Caco-2 (cell line): Measurements from ENCODE around the gene FXYD1. TPM values are rescaled to one million over a fixed set of nuclear protein-coding genes. Genes with fewer than 3 reads are reported as not detected.

Source experiments
- BruUV-seq: library from RNA; stranded (reverse); fragments of 400-500 nt; replicated peaks from 2 replicates; lab custom pipeline; 2021; lab: Mats Ljungman, UMichigan
- CTCF ChIA-PET: fragments of 300-600 bp; sonication (Branson Sonifier 250); formaldehyde crosslinking; loops from one replicate; lab custom pipeline; 2022; ENCODE audit warnings: antibody characterized with exemption; lab: Charles Lee
- POLR2A ChIA-PET: fragments of 300-600 bp; sonication (Branson Sonifier 250); formaldehyde crosslinking; loops from one replicate; lab custom pipeline; 2022; ENCODE audit warnings: antibody characterized with exemption; lab: Charles Lee
- DNase-seq, 2 experiments: peaks; one replicate each; pipeline versions ENCODE4 v3.0.0 to v3.0.0-alpha.2; 2020 to 2022
- H3K27me3 ChIP-seq: replicated peaks from 2 replicates; pipeline ENCODE4 v1.6.0; 2011; ENCODE audit warnings: low read length; ENCODE audit not compliant: control insufficient read depth, insufficient read depth
- H3K36me3 ChIP-seq: 2 replicates; pipeline ENCODE4 v1.5.1; 2011; ENCODE audit warnings: low read length; ENCODE audit not compliant: control insufficient read depth, insufficient read depth
- H3K4me1 ChIP-seq: fragments of 250-450 bp; sonication (Bioruptor Pico); 2 replicates; pipeline ENCODE4 v1.5.1; 2020; ENCODE audit warnings: mild to moderate bottlenecking
- H3K4me3 ChIP-seq: 2 replicates; pipeline ENCODE4 v1.5.1; 2011; ENCODE audit warnings: low read depth, mild to moderate bottlenecking, control low read depth, low read length
- H3K9me3 ChIP-seq: fragments of 250-450 bp; sonication (Bioruptor Pico); 2 replicates; pipeline ENCODE4 v1.5.1; 2020; ENCODE audit warnings: mild to moderate bottlenecking, moderate library complexity
- H3K27ac Mint-ChIP-seq: one replicate; pipeline ENCODE4 v1.8.0; 2022; ENCODE audit warnings: mixed read lengths; ENCODE audit not compliant: unreplicated experiment
- H3K27me3 Mint-ChIP-seq: one replicate; pipeline ENCODE4 v1.8.0; 2022; ENCODE audit warnings: mixed read lengths; ENCODE audit not compliant: insufficient read depth, unreplicated experiment
- H3K36me3 Mint-ChIP-seq: one replicate; pipeline ENCODE4 v1.8.0; 2022; ENCODE audit warnings: mild to moderate bottlenecking, mixed read lengths; ENCODE audit not compliant: insufficient read depth, unreplicated experiment
- H3K4me1 Mint-ChIP-seq: one replicate; pipeline ENCODE4 v1.8.0; 2022; ENCODE audit warnings: low read depth, mixed read lengths; ENCODE audit not compliant: unreplicated experiment
- H3K4me3 Mint-ChIP-seq: one replicate; pipeline ENCODE4 v1.8.0; 2022; ENCODE audit warnings: mild to moderate bottlenecking, moderate library complexity, mixed read lengths; ENCODE audit not compliant: unreplicated experiment
- H3K9me3 Mint-ChIP-seq: one replicate; pipeline ENCODE4 v1.8.0; 2022; ENCODE audit warnings: mixed read lengths; ENCODE audit not compliant: unreplicated experiment
- intact Hi-C: fragments of 100-400 bp; cut with micrococcal nuclease; formaldehyde crosslinking; loops from one replicate; pipeline ENCODE4 v1.10.0; 2022; ENCODE audit not compliant: unreplicated experiment
- total RNA-seq: library from RNA; stranded (reverse); gene quantifications from 2 replicates; pipeline ENCODE4 v1.2.3, GENCODE V29; 2022
- TF ChIP-seq, protein P1 (sequence below), 2 experiments: fragments of 200-600 bp in 1 of 2; IDR thresholded peaks; 1 replicate in 1 of 2; 2 replicates in 1 of 2; pipeline versions ENCODE4 v1.5.1 to v1.8.0; 2011 to 2022; ENCODE audit warnings: antibody characterized with exemption in 1 of 2, control low read depth in 1 of 2, inconsistent platforms in 1 of 2, low read depth in 1 of 2, low read length in 1 of 2, mild to moderate bottlenecking in 1 of 2, moderate library complexity in 1 of 2; ENCODE audit not compliant: insufficient read depth in 1 of 2, severe bottlenecking in 1 of 2, unreplicated experiment in 1 of 2

Gene FXYD1
- total RNA-seq, 1 experiment from 2014 or later: not detected

DNA sequence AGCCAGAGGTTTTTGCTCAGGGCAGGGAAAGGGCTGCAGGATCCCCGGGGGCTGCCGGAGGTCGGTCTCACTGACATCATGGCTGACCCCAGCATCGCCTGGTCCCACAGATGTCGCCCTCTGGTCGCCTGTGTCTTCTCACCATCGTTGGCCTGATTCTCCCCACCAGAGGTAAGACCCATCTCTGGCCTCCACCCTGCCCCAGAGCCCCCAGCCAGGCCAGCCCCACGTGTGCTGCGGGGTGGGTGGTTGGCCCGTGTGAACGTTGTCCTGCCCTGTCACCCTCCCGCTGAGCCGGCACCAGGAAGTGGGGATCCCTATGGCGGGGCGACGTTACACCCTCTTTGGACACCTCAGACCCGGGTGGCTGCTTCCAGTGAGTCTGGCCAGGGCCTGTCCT, 16.8 kb downstream of the FXYD1 start:
- peak overlapping the region; percentile 78 for H3K27ac Mint-ChIP-seq
- CTCF ChIA-PET: no interaction called here
- no TSS peak for BruUV-seq

DNA sequence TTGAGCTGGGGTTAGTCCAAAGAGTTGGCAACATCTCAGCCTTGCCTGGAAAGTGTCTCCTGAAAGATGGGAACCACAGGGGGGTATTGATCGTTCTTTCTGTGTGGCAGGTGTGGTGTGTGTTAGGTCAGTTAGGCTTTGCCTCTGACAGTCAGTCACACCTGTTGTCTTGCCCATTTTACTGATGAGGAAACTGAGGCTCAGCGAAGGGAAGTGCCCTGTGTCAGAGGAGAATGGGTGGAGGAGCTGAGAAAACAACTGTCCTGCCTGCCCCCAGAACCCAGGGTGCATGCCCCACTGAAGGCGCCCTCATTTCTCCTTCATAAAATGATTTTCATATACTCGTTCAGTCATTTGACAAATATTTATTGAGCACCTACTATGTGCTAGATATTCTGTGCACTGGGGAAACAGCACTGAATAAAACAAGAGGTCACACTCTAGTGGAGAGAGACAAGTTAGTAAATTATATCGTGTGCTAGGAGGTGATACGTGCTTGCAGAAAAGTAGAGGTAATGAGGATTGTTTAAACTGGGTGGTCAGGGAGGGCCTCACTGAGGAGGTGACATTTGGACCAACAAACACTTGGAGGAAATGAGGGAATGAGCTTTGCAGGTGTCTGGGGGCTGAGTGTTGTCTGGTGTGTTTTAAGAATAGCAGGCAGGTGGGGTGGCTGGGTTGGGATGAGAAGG, 17.5 kb downstream of the FXYD1 start:
- H3K27ac Mint-ChIP-seq: no peak overlapping the region
- Histone ChIP-seq H3K9me3 (no peaks in the 10 kb centered on the region), H3K36me3 (no peaks in the 10 kb centered on the region), H3K4me1 (peaks cover 11% of the 10 kb centered on the region; the same call in 1 of the 2 replicates), H3K4me3 (no peak overlapping the region), H3K27me3 (no peaks in the 10 kb centered on the region)
- H3K4me3 Mint-ChIP-seq: no peak overlapping the region
- ChIA-PET CTCF (no interaction called here), POLR2A (no interaction called here)
- peaks cover 7% of the 10 kb centered on the region for H3K36me3 Mint-ChIP-seq
- TF ChIP-seq, protein P1, sequence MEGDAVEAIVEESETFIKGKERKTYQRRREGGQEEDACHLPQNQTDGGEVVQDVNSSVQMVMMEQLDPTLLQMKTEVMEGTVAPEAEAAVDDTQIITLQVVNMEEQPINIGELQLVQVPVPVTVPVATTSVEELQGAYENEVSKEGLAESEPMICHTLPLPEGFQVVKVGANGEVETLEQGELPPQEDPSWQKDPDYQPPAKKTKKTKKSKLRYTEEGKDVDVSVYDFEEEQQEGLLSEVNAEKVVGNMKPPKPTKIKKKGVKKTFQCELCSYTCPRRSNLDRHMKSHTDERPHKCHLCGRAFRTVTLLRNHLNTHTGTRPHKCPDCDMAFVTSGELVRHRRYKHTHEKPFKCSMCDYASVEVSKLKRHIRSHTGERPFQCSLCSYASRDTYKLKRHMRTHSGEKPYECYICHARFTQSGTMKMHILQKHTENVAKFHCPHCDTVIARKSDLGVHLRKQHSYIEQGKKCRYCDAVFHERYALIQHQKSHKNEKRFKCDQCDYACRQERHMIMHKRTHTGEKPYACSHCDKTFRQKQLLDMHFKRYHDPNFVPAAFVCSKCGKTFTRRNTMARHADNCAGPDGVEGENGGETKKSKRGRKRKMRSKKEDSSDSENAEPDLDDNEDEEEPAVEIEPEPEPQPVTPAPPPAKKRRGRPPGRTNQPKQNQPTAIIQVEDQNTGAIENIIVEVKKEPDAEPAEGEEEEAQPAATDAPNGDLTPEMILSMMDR (IDR thresholded peaks at IDR 0.05; ENCODE audit: insufficient read depth in 1 of 2, low read depth in 1 of 2, low read length in 1 of 2, severe bottlenecking in 1 of 2, unreplicated experiment in 1 of 2): no peak
- peaks cover 13% of the 10 kb centered on the region for H3K4me1 Mint-ChIP-seq
- intact Hi-C loops: no loop called here
- BruUV-seq: no TSS peak
- no peak for DNase-seq
- no peaks in the 10 kb centered on the region for H3K9me3 Mint-ChIP-seq
- H3K27me3 Mint-ChIP-seq: peaks cover 21% of the 10 kb centered on the region

More for the DNA sequence above, 16.8 kb downstream of the FXYD1 start:
- Mint-ChIP-seq H3K36me3 (peaks cover 7% of the 10 kb centered on the region), H3K4me1 (peaks cover 13% of the 10 kb centered on the region), H3K27me3 (peaks cover 21% of the 10 kb centered on the region), H3K4me3 (peak overlapping the region; percentile 96), H3K9me3 (no peaks in the 10 kb centered on the region)
- no peaks in the 10 kb centered on the region for H3K27me3 ChIP-seq
- peaks cover 11% of the 10 kb centered on the region; the same call in 1 of the 2 replicates for H3K4me1 ChIP-seq
- H3K9me3 ChIP-seq: no peaks in the 10 kb centered on the region
- intact Hi-C loops: no loop called here
- no peak overlapping the region for H3K4me3 ChIP-seq
- TF ChIP-seq, protein P1 (IDR thresholded peaks at IDR 0.05; ENCODE audit: insufficient read depth in 1 of 2, low read depth in 1 of 2, low read length in 1 of 2, severe bottlenecking in 1 of 2, unreplicated experiment in 1 of 2): no peak
- DNase-seq: no peak
- POLR2A ChIA-PET: no interaction called here
- no peaks in the 10 kb centered on the region for H3K36me3 ChIP-seq

DNA sequence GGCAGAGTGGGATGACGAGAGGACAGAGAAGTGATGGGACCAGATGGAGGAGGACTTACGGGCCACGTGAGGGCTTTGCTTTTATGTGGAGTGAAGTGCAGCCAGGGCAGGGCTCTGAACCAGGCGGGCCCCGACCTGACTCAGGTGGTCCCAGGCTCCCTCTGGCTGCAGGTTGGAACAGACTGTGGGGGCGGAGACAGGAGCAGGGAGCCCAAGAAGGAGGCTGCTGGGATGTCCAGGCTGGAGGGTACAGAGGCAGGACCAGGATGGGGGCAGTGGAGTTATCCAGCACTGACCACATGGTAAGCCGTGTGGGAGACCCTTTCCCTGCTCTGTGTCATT, 18.0 kb downstream of the FXYD1 start:
- no peak overlapping the region for H3K27ac Mint-ChIP-seq
- ChIA-PET POLR2A (no interaction called here), CTCF (no interaction called here)

More for the DNA sequence above, 18.0 kb downstream of the FXYD1 start:
- Histone ChIP-seq H3K9me3 (no peaks in the 10 kb centered on the region; the same call in 1 of the 2 replicates), H3K4me1 (peaks cover 11% of the 10 kb centered on the region; the same call in 1 of the 2 replicates), H3K4me3 (no peak overlapping the region), H3K27me3 (no peaks in the 10 kb centered on the region), H3K36me3 (no peaks in the 10 kb centered on the region)
- no TSS peak for BruUV-seq
- DNase-seq: no peak
- intact Hi-C loops: no loop called here
- peaks cover 7% of the 10 kb centered on the region for H3K36me3 Mint-ChIP-seq
- peaks cover 18% of the 10 kb centered on the region for H3K27me3 Mint-ChIP-seq
- no peak overlapping the region for H3K4me3 Mint-ChIP-seq
- H3K9me3 Mint-ChIP-seq: no peaks in the 10 kb centered on the region
- TF ChIP-seq, protein P1 (IDR thresholded peaks at IDR 0.05; ENCODE audit: insufficient read depth in 1 of 2, low read depth in 1 of 2, low read length in 1 of 2, severe bottlenecking in 1 of 2, unreplicated experiment in 1 of 2): no peak
- H3K4me1 Mint-ChIP-seq: peaks cover 13% of the 10 kb centered on the region
